ENCODE data around the gene UCP3.

UCP3 gene, protein sequence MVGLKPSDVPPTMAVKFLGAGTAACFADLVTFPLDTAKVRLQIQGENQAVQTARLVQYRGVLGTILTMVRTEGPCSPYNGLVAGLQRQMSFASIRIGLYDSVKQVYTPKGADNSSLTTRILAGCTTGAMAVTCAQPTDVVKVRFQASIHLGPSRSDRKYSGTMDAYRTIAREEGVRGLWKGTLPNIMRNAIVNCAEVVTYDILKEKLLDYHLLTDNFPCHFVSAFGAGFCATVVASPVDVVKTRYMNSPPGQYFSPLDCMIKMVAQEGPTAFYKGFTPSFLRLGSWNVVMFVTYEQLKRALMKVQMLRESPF

GRCh38 chr11:74008373-74009229 lies at the start of gene UCP3:
Gene UCP3, minus strand, starts transcription at chr11:74009085. Its CDS starts 2,043 bp downstream, at chr11:74007042.
- DNase-seq = no peak

GRCh38 chr11:74057249-74058151 lies 48.6 kb upstream of the UCP3 start:
- DNase-seq = no peak

DNA sequence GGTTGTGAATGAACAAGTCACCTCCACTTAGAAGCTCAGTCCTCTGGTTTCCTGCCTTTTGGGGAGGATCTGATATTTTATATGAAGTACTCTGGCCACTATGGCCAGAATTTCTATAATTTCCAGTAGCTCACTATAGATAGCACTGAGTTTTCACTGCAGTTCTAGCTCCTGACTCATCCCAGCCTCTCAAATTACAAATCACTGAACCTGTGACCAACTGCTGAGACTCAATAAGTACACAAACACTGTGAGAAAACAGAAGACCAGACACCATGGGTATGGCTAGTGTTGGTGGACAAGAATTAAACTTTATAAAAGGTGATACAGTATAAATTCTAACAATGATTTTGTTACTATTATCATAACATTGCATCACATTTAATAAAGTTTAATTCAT lies 47.1 kb upstream of the UCP3 start:
- DNase-seq = no peak

- no peak for DNase-seq
Measured at GRCh38 chr11:74050465-74050864, 41.6 kb upstream of the UCP3 start.

DNA sequence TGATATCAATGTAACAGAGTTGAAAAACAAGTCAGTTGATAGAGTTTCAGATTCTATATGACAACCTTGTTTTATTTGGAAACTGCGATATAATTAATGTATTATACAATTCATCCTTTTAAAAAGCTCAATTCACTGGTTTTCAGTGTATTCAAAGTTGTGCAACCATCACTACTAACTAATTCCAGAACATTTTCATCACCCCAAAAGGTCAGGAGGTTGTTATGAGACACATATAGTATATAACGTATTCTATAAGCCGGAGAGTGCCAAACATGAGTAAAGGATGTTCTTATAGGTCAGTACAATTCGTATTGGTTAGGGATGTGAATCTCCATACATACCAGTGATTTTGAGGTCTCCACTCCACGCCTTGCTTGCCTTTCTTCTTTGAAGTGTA lies 40.1 kb upstream of the UCP3 start:
- DNase-seq = no peak

- no peak for DNase-seq
Measured at GRCh38 chr11:74044538-74044937, 35.7 kb upstream of the UCP3 start.

- no peak for DNase-seq
Measured at GRCh38 chr11:74043450-74043849, 34.6 kb upstream of the UCP3 start.

DNA sequence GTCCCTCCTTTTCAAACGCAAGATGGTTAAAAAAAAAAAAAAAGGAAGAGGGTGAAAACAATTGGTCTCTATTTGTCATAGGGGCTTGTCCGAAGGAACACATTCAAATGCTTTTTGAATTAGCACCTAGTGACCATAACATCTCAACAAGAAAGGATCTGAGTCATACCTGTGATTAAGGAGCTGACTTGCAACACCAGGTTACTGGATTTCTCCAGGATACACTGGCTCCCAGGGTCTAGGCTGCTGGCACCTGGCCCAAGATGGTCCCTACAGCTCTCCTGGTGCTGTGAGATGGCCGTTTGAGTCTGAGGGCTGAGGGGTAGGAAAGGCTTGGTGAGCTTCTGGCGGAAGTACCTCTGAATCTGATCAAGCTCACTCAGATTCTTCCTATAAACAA lies 28.4 kb upstream of the UCP3 start:
- DNase-seq = no peak

DNA sequence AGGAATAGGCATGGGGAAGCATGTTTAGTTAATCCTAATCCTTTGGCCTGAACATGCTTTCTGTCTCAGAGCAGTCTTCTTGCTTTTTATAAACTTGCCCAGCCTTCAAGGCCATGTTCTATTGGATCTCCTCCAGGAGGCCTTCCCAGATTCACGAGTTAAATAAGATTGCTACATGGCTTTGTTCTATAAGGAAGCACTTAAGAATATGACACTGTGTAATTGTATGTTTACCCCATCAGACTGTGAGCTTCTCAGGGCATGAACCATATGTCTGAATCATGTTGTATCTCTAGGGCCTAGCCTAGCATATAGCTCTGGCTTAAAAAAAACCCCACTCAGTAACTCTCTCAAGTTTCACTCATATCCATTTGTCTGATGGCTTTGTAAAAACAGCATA lies 26.4 kb upstream of the UCP3 start:
- DNase-seq = no peak

DNA sequence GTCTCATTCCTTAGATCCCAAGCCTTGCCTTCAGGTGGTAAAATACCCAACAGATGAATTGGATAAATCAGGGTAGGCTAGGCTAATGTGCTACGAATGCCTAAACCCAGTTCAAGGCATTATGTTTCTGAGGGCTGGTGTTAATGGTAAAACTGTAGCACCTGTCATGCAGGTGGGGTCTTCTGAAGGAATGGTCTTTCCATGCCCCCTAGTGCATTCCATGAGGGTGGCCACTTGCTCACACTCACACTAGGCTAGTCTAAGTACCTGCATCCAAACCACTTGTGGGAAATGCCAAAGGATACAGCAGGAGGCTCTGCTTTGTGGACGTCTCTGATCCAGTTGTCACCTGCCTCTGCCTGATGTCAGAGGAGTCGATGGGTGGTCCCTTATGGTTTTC lies 24.2 kb upstream of the UCP3 start:
- no peak for DNase-seq

DNA sequence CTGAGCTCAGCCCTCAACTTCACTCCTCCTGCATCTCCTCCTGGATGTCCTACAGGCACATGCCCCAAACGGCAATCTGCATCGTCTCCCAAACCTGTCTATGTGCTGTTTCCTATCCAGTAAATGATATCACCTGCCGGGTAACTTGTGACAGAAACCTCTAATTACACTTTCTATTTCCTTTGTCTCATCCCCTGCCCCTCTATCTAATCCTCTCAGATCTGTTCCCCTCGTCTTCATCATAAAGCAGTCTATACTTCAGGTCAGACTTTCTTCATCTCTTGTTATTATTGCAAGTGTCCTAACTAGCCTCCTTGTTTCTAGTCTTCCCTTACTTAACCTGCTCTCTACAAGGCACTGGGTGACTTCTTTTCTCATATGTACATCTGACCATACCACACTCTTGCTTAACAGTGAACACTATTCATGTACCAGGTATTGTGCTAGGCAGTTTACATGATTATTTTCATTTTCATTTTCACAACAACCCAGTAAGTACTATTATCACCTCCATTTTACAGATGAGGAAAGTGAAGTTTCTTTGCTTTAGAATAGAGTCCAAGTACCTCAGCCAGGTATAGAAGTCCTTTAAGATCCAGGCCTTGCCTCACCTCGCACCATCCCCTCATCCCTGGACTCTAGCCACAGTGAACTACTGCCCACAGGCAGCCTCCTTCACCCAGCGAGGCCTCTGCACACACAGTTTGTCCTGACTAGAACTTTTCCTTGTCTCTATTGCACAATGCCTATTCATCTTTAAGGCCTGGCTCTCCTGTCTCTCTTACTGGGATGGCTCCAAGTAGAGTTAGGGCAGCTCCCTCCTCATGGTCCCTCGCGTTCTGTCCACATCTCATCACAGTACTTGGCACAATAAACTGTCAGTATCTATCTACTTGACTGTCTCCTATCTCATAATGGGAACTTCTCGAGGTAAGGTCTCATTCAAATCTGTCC lies 22.1 kb upstream of the UCP3 start:
- no peak for DNase-seq

DNA sequence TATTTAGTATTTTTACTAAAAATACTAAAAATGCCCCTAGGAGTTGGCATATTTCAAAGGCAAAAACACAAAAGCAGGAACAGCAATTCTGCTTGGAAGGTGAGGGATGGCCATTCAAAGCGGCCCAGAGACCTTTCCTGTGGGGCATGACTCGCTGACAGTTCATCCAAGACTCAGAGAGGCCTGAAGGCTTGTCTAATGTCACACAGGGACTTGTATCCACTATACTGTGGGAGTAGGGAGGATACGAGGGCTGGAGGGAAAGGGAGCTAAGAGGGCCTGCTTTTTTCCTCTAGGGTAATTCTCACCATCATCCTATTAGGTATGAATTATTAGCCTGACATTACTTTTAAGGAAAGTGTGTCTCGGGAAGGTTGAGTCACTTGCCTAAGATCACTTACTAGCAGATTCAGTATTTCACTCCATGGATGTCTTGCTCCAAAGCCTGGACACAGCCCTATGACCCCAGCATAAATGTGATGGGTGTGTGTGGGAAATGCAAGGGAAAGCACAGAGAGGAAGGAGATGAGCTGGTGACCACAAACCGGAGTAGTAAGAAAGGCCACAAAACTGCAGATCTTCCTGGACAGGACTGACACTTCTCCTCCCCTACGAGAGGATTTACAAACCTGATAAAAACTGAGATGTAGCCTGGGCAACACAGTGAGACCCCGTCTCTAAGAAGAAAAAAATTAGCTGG lies 16.7 kb upstream of the UCP3 start:
- DNase-seq = no peak

- no peak for DNase-seq
Measured at GRCh38 chr11:74024261-74025029, 15.6 kb upstream of the UCP3 start.

GRCh38 chr11:74023276-74023675 lies 14.4 kb upstream of the UCP3 start:
- no peak for DNase-seq

- no peak for DNase-seq
Measured at GRCh38 chr11:74022546-74022945, 13.7 kb upstream of the UCP3 start.

- DNase-seq = no peak
Measured at GRCh38 chr11:74021998-74022397, 13.1 kb upstream of the UCP3 start.

DNA sequence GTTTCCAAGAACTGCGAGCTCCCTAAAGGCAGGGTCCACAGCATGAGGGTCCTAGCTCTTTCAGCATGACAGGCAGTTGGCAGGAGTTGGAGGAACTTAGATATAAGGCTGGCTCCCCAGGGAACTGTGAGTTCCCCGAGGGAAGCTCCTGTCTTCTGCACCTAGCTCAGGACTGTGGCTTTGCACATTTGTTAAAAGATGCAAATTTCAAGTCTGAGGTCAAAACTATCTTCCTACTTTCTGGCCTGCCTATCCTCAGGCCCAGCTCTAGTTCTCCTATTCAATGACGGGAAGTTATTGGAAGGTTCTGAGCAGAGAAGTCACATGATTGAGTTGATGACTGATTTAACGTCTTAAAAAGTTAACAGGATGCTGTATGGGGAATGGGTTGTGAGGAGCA lies 11.7 kb upstream of the UCP3 start:
- DNase-seq = no peak

DNA sequence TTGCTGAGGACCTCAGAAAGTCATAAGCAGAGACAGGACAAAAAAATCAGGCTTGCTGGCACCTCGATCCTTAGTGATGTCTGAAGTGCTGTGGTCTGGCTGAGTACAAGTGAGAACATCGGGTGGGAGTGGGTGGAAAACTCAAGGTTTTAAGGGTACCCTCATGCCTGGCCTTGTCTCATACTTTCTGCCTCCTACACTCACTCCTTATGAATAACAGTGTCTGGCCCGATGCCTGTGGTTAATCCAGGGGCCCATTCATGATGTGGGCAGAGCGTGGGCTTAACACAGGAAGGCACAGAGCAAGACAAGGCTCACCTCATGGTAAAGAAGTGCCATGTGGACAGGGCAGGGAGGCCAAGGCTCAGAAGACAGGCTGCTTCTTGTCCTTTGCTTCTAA lies 11.0 kb upstream of the UCP3 start:
- DNase-seq = no peak

- no peak for DNase-seq
Measured at GRCh38 chr11:74019104-74019738, 10.3 kb upstream of the UCP3 start.

GRCh38 chr11:74018331-74019005 lies 9.6 kb upstream of the UCP3 start:
- DNase-seq = no peak

Data from KG1 (cell line).